H1 (cell line): ENCODE results near the gene BBS4. TPM values are rescaled to one million over a fixed set of nuclear protein-coding genes. Genes with fewer than 3 reads are reported as not detected.
"Not testable (repeated sequence)": the region's sequence is repeated elsewhere in the genome, so short reads cannot be mapped to it uniquely, and the experiment has no call there.

ENCODE experiments used
- CTCF ChIA-PET: fragments of 300-600 bp; sonication (Branson Sonifier 250); formaldehyde crosslinking; loops from one replicate; lab custom pipeline; 2021; ENCODE audit not compliant: partially characterized antibody; lab: Charles Lee
- POLR2A ChIA-PET: fragments of 300-600 bp; sonication (Branson Sonifier 250); formaldehyde crosslinking; loops from one replicate; lab custom pipeline; 2021; ENCODE audit warnings: inconsistent platforms; ENCODE audit not compliant: partially characterized antibody; lab: Charles Lee
- DNase-seq, 2 experiments: peaks; one replicate each; pipeline versions ENCODE4 v3.0.0 to v3.0.0-alpha.2; 2010 to 2022; ENCODE audit warnings: low spot score in 2 of 2, low read depth in 1 of 2, mixed read lengths in 1 of 2
- FAIRE-seq: peaks from 2 replicates; lab custom pipeline; 2011; peaks lifted over from hg19 to GRCh38; lab: Jason Lieb, UNC
- H2AFZ ChIP-seq: 2 replicates; pipeline ENCODE4 v1.8.1; 2012; ENCODE audit warnings: low read length, inconsistent platforms
- H2AK5ac ChIP-seq: 2 replicates; pipeline ENCODE4 v1.6.1; 2013; ENCODE audit warnings: low read depth, low read length
- H2BK120ac ChIP-seq: replicated peaks from 2 replicates; pipeline ENCODE3; 2013; ENCODE audit warnings: low read depth, low read length, inconsistent platforms
- H2BK12ac ChIP-seq: 2 replicates; pipeline ENCODE4 v1.6.1; 2013; ENCODE audit warnings: low read depth, low read length
- H2BK15ac ChIP-seq: 2 replicates; pipeline ENCODE4 v1.6.1; 2013; ENCODE audit warnings: low read length
- H2BK20ac ChIP-seq: 2 replicates; pipeline ENCODE4 v1.6.1; 2013; ENCODE audit warnings: low read length
- H2BK5ac ChIP-seq: 2 replicates; pipeline ENCODE4 v1.6.1; 2013; ENCODE audit warnings: low read depth, low read length
- H3K14ac ChIP-seq: 2 replicates; pipeline ENCODE4 v1.6.1; 2013; ENCODE audit warnings: inconsistent platforms; ENCODE audit not compliant: insufficient read length
- H3K18ac ChIP-seq: 2 replicates; pipeline ENCODE4 v1.6.1; 2013; ENCODE audit warnings: low read length; ENCODE audit errors: extremely low read depth
- H3K23ac ChIP-seq: 2 replicates; pipeline ENCODE4 v1.6.1; 2013; ENCODE audit warnings: inconsistent platforms; ENCODE audit not compliant: insufficient read length
- H3K23me2 ChIP-seq: 2 replicates; pipeline ENCODE4 v1.6.1; 2013; ENCODE audit warnings: low read depth, low read length
- H3K27ac ChIP-seq: 2 replicates; pipeline ENCODE4 v1.6.1; 2011; ENCODE audit warnings: low read depth, low read length, inconsistent platforms
- H3K27me3 ChIP-seq, 4 experiments: replicated peaks in 1 of 4; 1 replicate in 1 of 4; 2 replicates in 3 of 4; pipeline versions ENCODE4 v1.6.1 to v1.8.1; 2011 to 2013; ENCODE audit warnings: low read length in 3 of 4, mild to moderate bottlenecking in 3 of 4, inconsistent platforms in 2 of 4, mixed read lengths in 2 of 4, moderate library complexity in 1 of 4; ENCODE audit not compliant: control insufficient read depth in 3 of 4, insufficient read depth in 3 of 4; ENCODE audit errors: extremely low read depth in 1 of 4
- H3K36me3 ChIP-seq, 4 experiments: 2 replicates each; pipeline versions ENCODE4 v1.6.1 to v1.8.1; 2011 to 2013; ENCODE audit warnings: mild to moderate bottlenecking in 4 of 4, low read length in 3 of 4, moderate library complexity in 2 of 4, control low read depth in 1 of 4, inconsistent platforms in 1 of 4; ENCODE audit not compliant: insufficient read depth in 4 of 4, control insufficient read depth in 2 of 4
- H3K4ac ChIP-seq: replicated peaks from 2 replicates; pipeline ENCODE3; 2013; ENCODE audit warnings: low read length, low read depth, mixed read lengths, inconsistent platforms; ENCODE audit not compliant: insufficient read length
- H3K4me1 ChIP-seq, 4 experiments: replicated peaks in 1 of 4; 1 replicate in 1 of 4; 2 replicates in 3 of 4; pipeline versions ENCODE4 v1.6.1 to v1.8.1; 2011 to 2013; ENCODE audit warnings: low read length in 3 of 4, inconsistent platforms in 2 of 4, mixed read lengths in 1 of 4; ENCODE audit not compliant: insufficient read depth in 4 of 4, control insufficient read depth in 3 of 4
- H3K4me2 ChIP-seq, 2 experiments: 2 replicates each; pipeline versions ENCODE4 v1.6.1 to v1.8.1; 2011 to 2013; ENCODE audit warnings: low read depth in 2 of 2, low read length in 2 of 2, control low read depth in 1 of 2, inconsistent platforms in 1 of 2, mild to moderate bottlenecking in 1 of 2; ENCODE audit not compliant: insufficient read depth in 1 of 2
- H3K4me3 ChIP-seq, 4 experiments: fragments of 200-600, 300-600 bp in 1 of 4; sonication (generic), shearing (Covaris generic), sonication (Bioruptor Twin) in 1 of 4; 2 replicates each; pipeline versions ENCODE4 v1.5.1 to v1.8.1; 2011 to 2016; ENCODE audit warnings: low read length in 4 of 4, low read depth in 3 of 4, control low read depth in 2 of 4, inconsistent platforms in 2 of 4, mild to moderate bottlenecking in 2 of 4, mixed read lengths in 1 of 4, moderate library complexity in 1 of 4; ENCODE audit not compliant: insufficient read depth in 2 of 4; ENCODE audit errors: extremely low read depth in 1 of 4
- H3K56ac ChIP-seq: replicated peaks from 2 replicates; pipeline ENCODE3; 2013; ENCODE audit warnings: low read depth, mild to moderate bottlenecking, mixed read lengths, low read length, inconsistent platforms; ENCODE audit not compliant: insufficient read length
- H3K79me1 ChIP-seq: 2 replicates; pipeline ENCODE4 v1.6.1; 2013; ENCODE audit warnings: low read depth, low read length, control low read depth
- H3K79me2 ChIP-seq, 2 experiments: 2 replicates each; pipeline versions ENCODE4 v1.6.1 to v1.8.1; 2012 to 2013; ENCODE audit warnings: low read length in 2 of 2, mild to moderate bottlenecking in 2 of 2, inconsistent platforms in 1 of 2; ENCODE audit not compliant: insufficient read depth in 2 of 2, control insufficient read depth in 1 of 2
- H3K9ac ChIP-seq, 4 experiments: replicated peaks in 1 of 4; 1 replicate in 1 of 4; 2 replicates in 3 of 4; pipeline versions ENCODE4 v1.6.1 to v1.8.1; 2011 to 2013; ENCODE audit warnings: low read depth in 3 of 4, low read length in 3 of 4, control low read depth in 2 of 4, mild to moderate bottlenecking in 2 of 4, moderate library complexity in 2 of 4, inconsistent platforms in 1 of 4; ENCODE audit errors: extremely low read depth in 1 of 4
- H3K9me3 ChIP-seq, 2 experiments: 2 replicates each; pipeline versions ENCODE4 v1.6.1 to v1.8.1; 2012 to 2013; ENCODE audit warnings: mild to moderate bottlenecking in 2 of 2, moderate library complexity in 2 of 2, control low read depth in 1 of 2, inconsistent platforms in 1 of 2, low read depth in 1 of 2, low read length in 1 of 2, mixed read lengths in 1 of 2; ENCODE audit not compliant: insufficient read depth in 2 of 2
- H4K20me1 ChIP-seq, 2 experiments: replicated peaks in 1 of 2; 2 replicates each; pipeline versions ENCODE3 to v1.8.1; 2011 to 2013; ENCODE audit warnings: inconsistent platforms in 2 of 2, low read length in 2 of 2, mild to moderate bottlenecking in 1 of 2; ENCODE audit not compliant: insufficient read depth in 2 of 2, control insufficient read depth in 1 of 2
- H4K5ac ChIP-seq: 2 replicates; pipeline ENCODE4 v1.6.1; 2013; ENCODE audit warnings: low read length, low read depth, mixed read lengths, inconsistent platforms; ENCODE audit not compliant: insufficient read length
- H4K8ac ChIP-seq: 2 replicates; pipeline ENCODE4 v1.8.0; 2013; ENCODE audit warnings: mild to moderate bottlenecking, moderate library complexity, low read length, inconsistent platforms; ENCODE audit not compliant: insufficient read depth; ENCODE audit errors: extremely low read depth
- H4K91ac ChIP-seq: replicated peaks from 2 replicates; pipeline ENCODE3; 2013; ENCODE audit warnings: low read length, mixed read lengths, inconsistent platforms; ENCODE audit not compliant: insufficient read length
- WGBS, 2 experiments: shearing (Covaris generic) in 1 of 2; methylation state at CpG; one replicate each; pipeline versions ENCODE4 v1.1.6 to v1.1.7; 2013 to 2015; ENCODE audit warnings: low lambda C conversion rate in 2 of 2, mixed read lengths in 2 of 2, inconsistent platforms in 1 of 2, low coverage in 1 of 2, missing lambda C conversion rate in 1 of 2; ENCODE audit not compliant: insufficient replicate concordance in 2 of 2, insufficient coverage in 1 of 2, insufficient read length in 1 of 2; ENCODE audit errors: extremely low coverage in 1 of 2, missing lambda C conversion rate in 1 of 2; 5-methylcytosine and 5-hydroxymethylcytosine counted together
- polyA plus RNA-seq, 7 experiments: library from polyadenylated mRNA; depleted of rRNA in 3 of 7; stranded (reverse) in 5 of 7; unstranded in 2 of 7; fragments of >200 nt in 5 of 7; fragments of 200-250 nt in 2 of 7; gene quantifications; 1 replicate in 5 of 7; 2 replicates in 1 of 7; 4 replicates in 1 of 7; pipeline versions ENCODE4 v1.2.1 to v1.2.3, GENCODE V29; 2011 to 2013; ENCODE audit warnings: missing spikeins in 2 of 7, mixed read lengths in 2 of 7
- total RNA-seq: library from RNA; stranded (reverse); fragmentation: NEBNext Ultra II Directional; extraction: Animal tissue kit (Norgen Biotek cat#: 25700); gene quantifications from 2 replicates; pipeline ENCODE4 v1.2.1, GENCODE V29; 2021

Gene BBS4
- total and polyA plus RNA-seq, 2 of the 8 experiments (the other 6 are each of a cell fraction or from before 2014, with no cell fraction given) = 17.4 to 24.1 TPM

DNA sequence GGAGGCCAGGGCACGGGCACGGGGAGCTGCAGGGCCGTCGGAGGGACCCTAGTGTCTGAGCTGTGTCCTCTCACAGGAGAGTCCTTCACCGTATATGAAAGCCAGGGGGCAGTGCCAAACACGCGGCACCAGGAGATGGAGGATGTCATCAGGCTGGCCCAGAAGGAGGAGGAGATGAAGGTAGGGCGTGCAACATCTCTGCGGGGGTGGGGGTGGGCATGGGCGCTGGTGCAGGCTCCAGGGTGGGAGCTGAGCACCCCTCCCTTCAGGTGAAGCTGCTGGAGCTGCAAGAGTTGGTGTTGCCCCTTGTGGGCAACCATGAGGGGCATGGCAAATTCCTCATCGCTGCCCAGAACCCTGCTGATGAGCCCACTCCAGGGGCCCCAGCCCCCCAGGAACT, 20.3 kb upstream of the BBS4 start:
- FAIRE-seq, H4K91ac ChIP-seq: not testable (repeated sequence)
- 100% methylated on average over 1 of the region's 11 CpGs; no CpG with 5 or more reads in 1 of the 2 experiments for WGBS, 2 experiments

DNA sequence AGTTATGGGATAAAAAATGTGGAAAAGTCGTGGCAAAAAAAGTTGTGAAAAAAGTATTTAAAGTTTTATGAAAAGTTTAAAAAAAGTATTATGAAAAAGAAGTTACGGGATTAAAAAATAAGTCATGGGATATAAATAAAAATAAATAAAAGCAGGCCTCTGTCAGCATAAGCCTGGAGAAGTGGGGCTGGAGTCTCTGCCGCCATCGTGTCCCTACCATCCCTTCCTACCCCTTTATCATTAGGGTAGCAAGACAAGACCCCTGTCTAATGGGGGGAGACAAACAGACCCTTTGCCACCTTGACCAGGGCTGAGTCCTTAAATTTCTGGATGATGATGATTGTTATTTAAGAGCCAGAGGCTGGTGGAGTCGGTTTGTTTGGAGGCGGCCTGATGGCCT, 16.2 kb upstream of the BBS4 start:
- H4K5ac ChIP-seq, H2AK5ac ChIP-seq, H2BK20ac ChIP-seq, H2BK12ac ChIP-seq, H3K27me3 ChIP-seq, H3K79me1 ChIP-seq, CTCF ChIA-PET, H3K18ac ChIP-seq, H2BK120ac ChIP-seq, H3K27ac ChIP-seq, H2AFZ ChIP-seq, H3K4me2 ChIP-seq, H3K56ac ChIP-seq, H3K9ac ChIP-seq, DNase-seq, H3K79me2 ChIP-seq, H4K91ac ChIP-seq, H3K4me1 ChIP-seq, FAIRE-seq, H4K8ac ChIP-seq, H4K20me1 ChIP-seq, H3K23ac ChIP-seq, H2BK15ac ChIP-seq, POLR2A ChIA-PET, H3K36me3 ChIP-seq, H3K4me3 ChIP-seq, H3K9me3 ChIP-seq, H3K4ac ChIP-seq, H3K23me2 ChIP-seq, H2BK5ac ChIP-seq, H3K14ac ChIP-seq: not testable (repeated sequence)
- WGBS, 2 experiments = 92% methylated on average over 3 of the region's 6 CpGs; no CpG with 5 or more reads in 1 of the 2 experiments

More for the DNA sequence above, 20.3 kb upstream of the BBS4 start:
- H3K14ac ChIP-seq, CTCF ChIA-PET, H3K9me3 ChIP-seq, H2BK5ac ChIP-seq, POLR2A ChIA-PET, H2BK120ac ChIP-seq, H3K4me1 ChIP-seq, H2AFZ ChIP-seq, H3K23me2 ChIP-seq, H4K20me1 ChIP-seq, H3K4ac ChIP-seq, H3K23ac ChIP-seq, H3K27me3 ChIP-seq, H2BK20ac ChIP-seq, H2BK15ac ChIP-seq, H4K5ac ChIP-seq, H3K9ac ChIP-seq, H3K27ac ChIP-seq, H4K8ac ChIP-seq, H3K4me3 ChIP-seq, H3K56ac ChIP-seq, H3K79me2 ChIP-seq, H3K36me3 ChIP-seq, H2BK12ac ChIP-seq, H3K4me2 ChIP-seq, H3K18ac ChIP-seq, H3K79me1 ChIP-seq, H2AK5ac ChIP-seq: not testable (repeated sequence)
- peak in 1 of 2 experiments; percentile 40 for DNase-seq
